Measurements from ENCODE around the gene SORT1. TPM values are rescaled to one million over a fixed set of nuclear protein-coding genes. Genes with fewer than 3 reads are reported as not detected.
"Not testable (repeated sequence)": the region's sequence is repeated elsewhere in the genome, so short reads cannot be mapped to it uniquely, and the experiment has no call there.

Gene SORT1
- total and polyA plus RNA-seq, 7 experiments from 2014 or later, result 1.0 to 25.6 (median 1.8) TPM; not detected in 2

GRCh38 chr1:109377698-109378097, 20.0 kb downstream of the SORT1 start:
- Mint-ChIP-seq H3K4me3 (no peak overlapping the region), H3K4me1 (peaks cover 0 to 17% (median 0%) of the 10 kb centered on the region in 7 donors), H3K36me3 (peaks cover 0 to 12% (median 0%) of the 10 kb centered on the region in 5 donors), H3K9me3 (no peaks in the 10 kb centered on the region), H3K27ac (no peak overlapping the region), H3K27me3 (peaks cover 0 to 10% (median 4%) of the 10 kb centered on the region in 5 donors)
- ChIA-PET POLR2A (no interaction called here), CTCF (interaction anchor here (0.6 kb wide), 1 partner anchor 367 kb away, joined by 5 read pairs; no protein-coding TSS in a partner anchor)
- Histone ChIP-seq H3K9me3 (ENCODE audit: control insufficient read depth in 2 of 3, low read length in 3 of 3) (no peaks in the 10 kb centered on the region), H3K27ac (ENCODE audit: low read depth, low read length) (no peak overlapping the region), H3K27me3 (ENCODE audit: control insufficient read depth in 2 of 2, insufficient read depth in 2 of 2, low read length in 2 of 2) (no peaks in the 10 kb centered on the region), H3K4me3 (ENCODE audit: low read length) (no peak overlapping the region), H3K36me3 (ENCODE audit: control insufficient read depth in 2 of 3, insufficient read depth in 3 of 3, low read length in 3 of 3) (no peaks in the 10 kb centered on the region), H3K4me1 (ENCODE audit: control insufficient read depth in 2 of 2, insufficient read depth in 2 of 2, low read length in 2 of 2) (no peaks in the 10 kb centered on the region)
- ATAC-seq (no peak), DNase-seq (no peak)
- intact Hi-C loops (cut with micrococcal nuclease), result no loop called here

GRCh38 chr1:109373696-109374095, 24.0 kb downstream of the SORT1 start:
- H3K9me3 Mint-ChIP-seq; H3K36me3 ChIP-seq (ENCODE audit: control insufficient read depth in 2 of 3, insufficient read depth in 3 of 3, low read length in 3 of 3); POLR2A ChIA-PET; H3K27me3 ChIP-seq (ENCODE audit: control insufficient read depth in 2 of 2, insufficient read depth in 2 of 2, low read length in 2 of 2); H3K27ac ChIP-seq (ENCODE audit: low read depth, low read length); H3K9me3 ChIP-seq (ENCODE audit: control insufficient read depth in 2 of 3, low read length in 3 of 3); H3K4me3 ChIP-seq (ENCODE audit: low read length); intact Hi-C loops (cut with micrococcal nuclease); H3K4me3 Mint-ChIP-seq; H3K4me1 ChIP-seq (ENCODE audit: control insufficient read depth in 2 of 2, insufficient read depth in 2 of 2, low read length in 2 of 2); ATAC-seq; DNase-seq; CTCF ChIA-PET: not testable (repeated sequence)
- H3K27me3 Mint-ChIP-seq, result peaks cover 5 to 25% (median 18%) of the 10 kb centered on the region in 5 donors
- peak overlapping the region in 1 of 9 donors; percentile 82 for H3K27ac Mint-ChIP-seq
- H3K4me1 Mint-ChIP-seq, result peaks cover 4 to 47% (median 7%) of the 10 kb centered on the region in 7 donors
- peaks cover 0 to 12% (median 0%) of the 10 kb centered on the region in 5 donors for H3K36me3 Mint-ChIP-seq

- peaks cover 4 to 49% (median 7%) of the 10 kb centered on the region in 7 donors for H3K4me1 Mint-ChIP-seq
- POLR2A ChIA-PET, result no interaction called here
- H3K9me3 ChIP-seq (ENCODE audit: control insufficient read depth in 2 of 3, low read length in 3 of 3), result no peaks in the 10 kb centered on the region
- peak overlapping the region in 1 of 9 donors; percentile 82 for H3K27ac Mint-ChIP-seq
- DNase-seq (no peak), ATAC-seq (no peak)
- H3K4me3 Mint-ChIP-seq, result peak overlapping the region in 1 of 10 donors; percentile 74
- peaks cover 5 to 25% (median 18%) of the 10 kb centered on the region in 5 donors for H3K27me3 Mint-ChIP-seq
- peaks cover 0 to 3% of the 10 kb centered on the region in 2 donors for H3K27me3 ChIP-seq (ENCODE audit: control insufficient read depth in 2 of 2, insufficient read depth in 2 of 2, low read length in 2 of 2)
- H3K4me1 ChIP-seq (ENCODE audit: control insufficient read depth in 2 of 2, insufficient read depth in 2 of 2, low read length in 2 of 2), result no peaks in the 10 kb centered on the region
- H3K36me3 Mint-ChIP-seq, result peaks cover 0 to 12% (median 0%) of the 10 kb centered on the region in 5 donors
- H3K36me3 ChIP-seq (ENCODE audit: control insufficient read depth in 2 of 3, insufficient read depth in 3 of 3, low read length in 3 of 3), result no peaks in the 10 kb centered on the region
- CTCF ChIA-PET, result no interaction called here
- H3K27ac ChIP-seq (ENCODE audit: low read depth, low read length), result no peak overlapping the region
- H3K9me3 Mint-ChIP-seq, result no peaks in the 10 kb centered on the region
- intact Hi-C loops (cut with micrococcal nuclease), result no loop called here
- no peak overlapping the region for H3K4me3 ChIP-seq (ENCODE audit: low read length)
These were observed 24.6 kb downstream of the SORT1 start for GRCh38 chr1:109373126-109373525.

GRCh38 chr1:109372281-109372680, 25.4 kb downstream of the SORT1 start:
- DNase-seq (no peak), ATAC-seq (no peak)
- no peak overlapping the region for H3K4me3 Mint-ChIP-seq
- H3K27ac ChIP-seq (ENCODE audit: low read depth, low read length), result no peak overlapping the region
- peaks cover 11 to 30% (median 24%) of the 10 kb centered on the region in 5 donors for H3K27me3 Mint-ChIP-seq
- no peak overlapping the region for H3K27ac Mint-ChIP-seq
- ChIA-PET CTCF (no interaction called here), POLR2A (interaction anchor here (0.6 kb wide), 1 partner anchor 1010 kb away, joined by 3 read pairs; no protein-coding TSS in a partner anchor)
- H3K4me3 ChIP-seq (ENCODE audit: low read length), result no peak overlapping the region
- H3K27me3 ChIP-seq (ENCODE audit: control insufficient read depth in 2 of 2, insufficient read depth in 2 of 2, low read length in 2 of 2), result peaks cover 0 to 3% of the 10 kb centered on the region in 2 donors
- no peaks in the 10 kb centered on the region for H3K36me3 ChIP-seq (ENCODE audit: control insufficient read depth in 2 of 3, insufficient read depth in 3 of 3, low read length in 3 of 3)
- no peaks in the 10 kb centered on the region for H3K9me3 Mint-ChIP-seq
- H3K4me1 ChIP-seq (ENCODE audit: control insufficient read depth in 2 of 2, insufficient read depth in 2 of 2, low read length in 2 of 2), result no peaks in the 10 kb centered on the region
- H3K9me3 ChIP-seq (ENCODE audit: control insufficient read depth in 2 of 3, low read length in 3 of 3), result no peaks in the 10 kb centered on the region
- intact Hi-C loops (cut with micrococcal nuclease), result no loop called here
- peaks cover 0 to 14% (median 0%) of the 10 kb centered on the region in 5 donors for H3K36me3 Mint-ChIP-seq
- peaks cover 4 to 49% (median 7%) of the 10 kb centered on the region in 7 donors for H3K4me1 Mint-ChIP-seq

GRCh38 chr1:109371341-109371739, 26.4 kb downstream of the SORT1 start:
- H3K9me3 ChIP-seq (ENCODE audit: control insufficient read depth in 2 of 3, low read length in 3 of 3), result no peaks in the 10 kb centered on the region
- peak in 1 of 9 donors; percentile 30 for DNase-seq
- peak overlapping the region in 1 of 10 donors; percentile 68 for H3K4me3 Mint-ChIP-seq
- H3K9me3 Mint-ChIP-seq, result no peaks in the 10 kb centered on the region
- peaks cover 0 to 19% (median 0%) of the 10 kb centered on the region in 5 donors for H3K36me3 Mint-ChIP-seq
- H3K36me3 ChIP-seq (ENCODE audit: control insufficient read depth in 2 of 3, insufficient read depth in 3 of 3, low read length in 3 of 3), result no peaks in the 10 kb centered on the region
- intact Hi-C loops (cut with micrococcal nuclease), result no loop called here
- POLR2A ChIA-PET, result no interaction called here
- CTCF ChIA-PET, result no interaction called here
- peaks cover 0 to 3% of the 10 kb centered on the region in 2 donors for H3K27me3 ChIP-seq (ENCODE audit: control insufficient read depth in 2 of 2, insufficient read depth in 2 of 2, low read length in 2 of 2)
- H3K4me1 Mint-ChIP-seq, result peaks cover 4 to 49% (median 7%) of the 10 kb centered on the region in 7 donors
- no peak for ATAC-seq
- H3K27ac Mint-ChIP-seq, result peak overlapping the region in 1 of 9 donors; percentile 1
- H3K4me1 ChIP-seq (ENCODE audit: control insufficient read depth in 2 of 2, insufficient read depth in 2 of 2, low read length in 2 of 2), result no peaks in the 10 kb centered on the region
- H3K4me3 ChIP-seq (ENCODE audit: low read length), result no peak overlapping the region
- H3K27me3 Mint-ChIP-seq, result peaks cover 19 to 39% (median 30%) of the 10 kb centered on the region in 5 donors
- no peak overlapping the region for H3K27ac ChIP-seq (ENCODE audit: low read depth, low read length)

- Histone ChIP-seq H3K27me3 (ENCODE audit: control insufficient read depth in 2 of 2, insufficient read depth in 2 of 2, low read length in 2 of 2) (peaks cover 0 to 3% of the 10 kb centered on the region in 2 donors), H3K9me3 (ENCODE audit: control insufficient read depth in 2 of 3, low read length in 3 of 3) (no peaks in the 10 kb centered on the region), H3K36me3 (ENCODE audit: control insufficient read depth in 2 of 3, insufficient read depth in 3 of 3, low read length in 3 of 3) (no peaks in the 10 kb centered on the region), H3K4me1 (ENCODE audit: control insufficient read depth in 2 of 2, insufficient read depth in 2 of 2, low read length in 2 of 2) (no peaks in the 10 kb centered on the region), H3K27ac (ENCODE audit: low read depth, low read length) (no peak overlapping the region), H3K4me3 (ENCODE audit: low read length) (no peak overlapping the region)
- H3K27me3 Mint-ChIP-seq, result peaks cover 21 to 40% (median 33%) of the 10 kb centered on the region in 5 donors
- intact Hi-C loops (cut with micrococcal nuclease), result no loop called here
- peaks cover 0 to 22% (median 0%) of the 10 kb centered on the region in 5 donors for H3K36me3 Mint-ChIP-seq
- no peaks in the 10 kb centered on the region for H3K9me3 Mint-ChIP-seq
- peak overlapping the region in 1 of 9 donors; percentile 1 for H3K27ac Mint-ChIP-seq
- ATAC-seq (no peak), DNase-seq (no peak)
- H3K4me1 Mint-ChIP-seq, result peaks cover 4 to 48% (median 7%) of the 10 kb centered on the region in 7 donors
- H3K4me3 Mint-ChIP-seq, result peak overlapping the region in 2 of 10 donors; percentile 20 to 68
- ChIA-PET CTCF (interaction anchor here (0.6 kb wide), 1 partner anchor 410 kb away, joined by 3 read pairs; no protein-coding TSS in a partner anchor), POLR2A (no interaction called here)
These were observed 26.9 kb downstream of the SORT1 start for GRCh38 chr1:109370712-109371340.
